Cardiac muscle cell (in vitro differentiated cells and primary cell): ENCODE measurements around the gene RCC2. TPM values are rescaled to one million over a fixed set of nuclear protein-coding genes. Genes with fewer than 3 reads are reported as not detected.

Source experiments
- DNase-seq, 2 donors: peaks; one replicate each; pipeline versions ENCODE4 v3.0.0 to v3.0.0-alpha.2; 2010 to 2017; ENCODE audit warnings: low read depth in 1 of 2, low spot score in 1 of 2
- H3K27ac ChIP-seq: fragments of 200-600 bp; sonication (generic); 2 replicates; pipeline ENCODE4 v1.5.1; 2016
- H3K27me3 ChIP-seq: fragments of 200-600 bp; sonication (generic); 2 replicates; pipeline ENCODE4 v1.6.0; 2016; ENCODE audit warnings: control low read depth
- H3K36me3 ChIP-seq: fragments of 200-600 bp; sonication (generic); 2 replicates; pipeline ENCODE4 v1.5.1; 2016; ENCODE audit warnings: control low read depth
- H3K4me1 ChIP-seq: fragments of 200-600 bp; sonication (generic); 2 replicates; pipeline ENCODE4 v1.8.1; 2017; ENCODE audit warnings: low read depth, mild to moderate bottlenecking, mixed run types
- H3K4me3 ChIP-seq: fragments of 200-600 bp; sonication (generic); 2 replicates; pipeline ENCODE4 v1.5.1; 2016; ENCODE audit warnings: mild to moderate bottlenecking
- H3K9me3 ChIP-seq: fragments of 200-600 bp; sonication (generic); 2 replicates; pipeline ENCODE4 v1.5.1; 2017; ENCODE audit warnings: low read depth, mild to moderate bottlenecking, control low read depth
- polyA plus RNA-seq: library from polyadenylated mRNA; unstranded; fragments of >200 nt; fragmentation: Nextera tagmentation; extraction: Ambion mirVana; gene quantifications from 2 replicates; pipeline ENCODE4 v1.2.1, GENCODE V29; 2016
- total RNA-seq: library from RNA; depleted of rRNA; stranded (reverse); fragments of >200 nt; gene quantifications from 2 replicates; pipeline ENCODE4 v1.2.3, GENCODE V29; 2016
- TF ChIP-seq, protein P1 (sequence below): IDR thresholded peaks from 2 replicates; pipeline ENCODE4 v1.5.1; 2012; ENCODE audit warnings: low read depth, mild to moderate bottlenecking, low read length

The RCC2 gene
- total and polyA plus RNA-seq, 2 experiments from 2014 or later = 34.0 to 61.5 TPM

- H3K27ac ChIP-seq = no peak overlapping the region
- no peaks in the 10 kb centered on the region for H3K36me3 ChIP-seq
- DNase-seq = no peak
- H3K4me1 ChIP-seq = no peaks in the 10 kb centered on the region
- TF ChIP-seq, protein P1, sequence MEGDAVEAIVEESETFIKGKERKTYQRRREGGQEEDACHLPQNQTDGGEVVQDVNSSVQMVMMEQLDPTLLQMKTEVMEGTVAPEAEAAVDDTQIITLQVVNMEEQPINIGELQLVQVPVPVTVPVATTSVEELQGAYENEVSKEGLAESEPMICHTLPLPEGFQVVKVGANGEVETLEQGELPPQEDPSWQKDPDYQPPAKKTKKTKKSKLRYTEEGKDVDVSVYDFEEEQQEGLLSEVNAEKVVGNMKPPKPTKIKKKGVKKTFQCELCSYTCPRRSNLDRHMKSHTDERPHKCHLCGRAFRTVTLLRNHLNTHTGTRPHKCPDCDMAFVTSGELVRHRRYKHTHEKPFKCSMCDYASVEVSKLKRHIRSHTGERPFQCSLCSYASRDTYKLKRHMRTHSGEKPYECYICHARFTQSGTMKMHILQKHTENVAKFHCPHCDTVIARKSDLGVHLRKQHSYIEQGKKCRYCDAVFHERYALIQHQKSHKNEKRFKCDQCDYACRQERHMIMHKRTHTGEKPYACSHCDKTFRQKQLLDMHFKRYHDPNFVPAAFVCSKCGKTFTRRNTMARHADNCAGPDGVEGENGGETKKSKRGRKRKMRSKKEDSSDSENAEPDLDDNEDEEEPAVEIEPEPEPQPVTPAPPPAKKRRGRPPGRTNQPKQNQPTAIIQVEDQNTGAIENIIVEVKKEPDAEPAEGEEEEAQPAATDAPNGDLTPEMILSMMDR = no peak
- no peak overlapping the region for H3K4me3 ChIP-seq
- no peaks in the 10 kb centered on the region for H3K9me3 ChIP-seq
- no peaks in the 10 kb centered on the region for H3K27me3 ChIP-seq
Observed at GRCh38 chr1:17361687-17362086, 77.8 kb downstream of the RCC2 start.

DNA sequence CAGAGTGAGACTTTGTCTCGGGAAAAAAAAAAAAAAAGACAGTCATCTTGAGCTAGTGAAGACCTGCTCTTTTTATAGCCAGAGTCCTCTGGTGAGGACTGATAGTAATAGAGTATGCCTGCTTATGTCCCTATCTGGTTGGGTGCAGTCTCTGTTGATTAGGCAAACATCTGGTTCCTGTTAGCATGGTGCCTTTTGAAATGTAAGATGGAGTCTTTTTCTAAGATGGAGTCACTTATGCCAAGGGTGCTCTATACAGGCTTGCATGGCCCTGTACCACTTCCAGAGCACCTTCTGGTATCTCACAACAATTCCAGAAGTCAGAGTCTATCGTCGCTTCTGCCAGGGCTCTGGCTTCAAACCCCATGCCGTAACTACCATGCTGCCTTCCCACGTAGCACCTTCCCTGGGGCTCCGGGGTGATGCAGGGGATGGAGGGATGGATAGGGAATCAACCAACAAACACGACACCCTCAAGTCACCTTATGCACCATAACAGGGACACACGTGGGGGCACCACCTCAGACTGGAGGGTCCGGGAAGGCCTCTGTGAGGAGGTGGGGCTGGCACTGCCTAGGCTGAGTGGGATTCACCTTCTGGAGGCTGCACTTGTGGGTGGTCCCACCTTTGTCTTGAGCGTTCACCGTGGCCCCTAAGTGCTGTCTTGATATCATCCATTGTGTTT, 79.1 kb downstream of the RCC2 start:
- no peaks in the 10 kb centered on the region for H3K36me3 ChIP-seq
- TF ChIP-seq, protein P1 = no peak
- no peak for DNase-seq
- no peaks in the 10 kb centered on the region for H3K27me3 ChIP-seq
- no peak overlapping the region for H3K4me3 ChIP-seq
- no peaks in the 10 kb centered on the region for H3K4me1 ChIP-seq
- no peak overlapping the region for H3K27ac ChIP-seq
- H3K9me3 ChIP-seq = no peaks in the 10 kb centered on the region

- Histone ChIP-seq H3K4me1 (no peaks in the 10 kb centered on the region), H3K36me3 (no peaks in the 10 kb centered on the region), H3K27me3 (no peaks in the 10 kb centered on the region), H3K27ac (no peak overlapping the region), H3K4me3 (no peak overlapping the region), H3K9me3 (no peaks in the 10 kb centered on the region)
- TF ChIP-seq, protein P1 = no peak
- DNase-seq = no peak
Observed at GRCh38 chr1:17359808-17360207, 79.7 kb downstream of the RCC2 start.

DNA sequence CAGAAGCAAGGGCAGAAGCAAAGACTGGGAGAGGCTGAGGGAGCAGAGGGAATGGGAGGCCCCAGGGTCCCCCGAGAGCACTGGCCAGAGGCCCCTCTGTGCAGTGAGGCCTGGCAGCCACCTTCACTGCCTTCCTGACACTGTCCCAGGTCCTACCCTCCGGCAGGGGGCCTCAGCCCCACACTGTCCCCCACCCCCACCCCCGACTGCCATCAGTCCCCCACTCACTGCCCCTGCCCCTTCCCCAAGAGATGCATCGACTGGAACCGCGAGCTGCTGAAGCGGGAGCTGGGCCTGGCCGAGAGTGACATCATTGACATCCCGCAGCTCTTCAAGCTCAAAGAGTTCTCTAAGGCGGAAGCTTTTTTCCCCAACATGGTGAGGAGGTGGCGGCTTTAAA, 80.4 kb downstream of the RCC2 start:
- Histone ChIP-seq H3K4me1 (no peaks in the 10 kb centered on the region), H3K36me3 (no peaks in the 10 kb centered on the region), H3K4me3 (no peak overlapping the region), H3K27me3 (no peaks in the 10 kb centered on the region), H3K9me3 (no peaks in the 10 kb centered on the region), H3K27ac (no peak overlapping the region)
- TF ChIP-seq, protein P1 = no peak
- DNase-seq = no peak

- Histone ChIP-seq H3K27ac (no peak overlapping the region), H3K4me3 (no peak overlapping the region), H3K9me3 (no peaks in the 10 kb centered on the region), H3K27me3 (no peaks in the 10 kb centered on the region), H3K36me3 (no peaks in the 10 kb centered on the region), H3K4me1 (no peaks in the 10 kb centered on the region)
- TF ChIP-seq, protein P1 = no peak
- no peak for DNase-seq
Observed at GRCh38 chr1:17358557-17358956, 80.9 kb downstream of the RCC2 start.

Other genes with a start within 250 kb of the RCC2 start
- 1.3 and 1.7 TPM in 2 replicates for gene PADI1, start 234.5 kb downstream of the RCC2 start, total RNA-seq
- 4.9 and 6.7 TPM in 2 replicates for gene PADI1, start 234.5 kb downstream of the RCC2 start, polyA plus RNA-seq
- 0.04 and 0.24 TPM in 2 replicates for gene PADI3, start 190.6 kb downstream of the RCC2 start, total RNA-seq
- 1.3 TPM in 1 of 2 replicates, not detected in the other for gene PADI3, start 190.6 kb downstream of the RCC2 start, polyA plus RNA-seq
- not detected in 2 replicates for gene PADI4, start 131.5 kb downstream of the RCC2 start, total RNA-seq
- not detected in 2 replicates for gene PADI4, start 131.5 kb downstream of the RCC2 start, polyA plus RNA-seq
- gene PADI6, start 67.5 kb downstream of the RCC2 start, total RNA-seq = not detected in 2 replicates
- gene PADI6, start 67.5 kb downstream of the RCC2 start, polyA plus RNA-seq = not detected in 2 replicates
- gene ARHGEF10L, start 100.0 kb upstream of the RCC2 start, total RNA-seq = 55.4 and 57.2 TPM in 2 replicates
- gene ARHGEF10L, start 100.0 kb upstream of the RCC2 start, polyA plus RNA-seq = 30.8 and 32.3 TPM in 2 replicates